IPS-20b (cell line): ENCODE results near the gene ZNF79.

Source experiments
- H3K27ac ChIP-seq: one replicate; pipeline ENCODE4 v1.5.1; 2013; ENCODE audit warnings: low read length
- H3K27me3 ChIP-seq: 2 replicates; pipeline ENCODE4 v1.6.1; 2013; ENCODE audit warnings: mild to moderate bottlenecking, low read length, inconsistent platforms; ENCODE audit not compliant: insufficient read depth
- H3K36me3 ChIP-seq: 2 replicates; pipeline ENCODE4 v1.6.1; 2013; ENCODE audit warnings: low read depth, mild to moderate bottlenecking, inconsistent platforms, low read length, moderate library complexity; ENCODE audit not compliant: insufficient read depth
- H3K4me1 ChIP-seq: 2 replicates; pipeline ENCODE4 v1.6.1; 2013; ENCODE audit warnings: mild to moderate bottlenecking, control low read depth, inconsistent platforms, low read length, moderate library complexity; ENCODE audit not compliant: insufficient read depth
- H3K4me3 ChIP-seq: 2 replicates; pipeline ENCODE4 v1.5.1; 2013; ENCODE audit warnings: mild to moderate bottlenecking, low read length, inconsistent platforms
- H3K9ac ChIP-seq: 2 replicates; pipeline ENCODE4 v1.6.1; 2013; ENCODE audit warnings: low read depth, mild to moderate bottlenecking, inconsistent platforms, low read length, moderate library complexity
- H3K9me3 ChIP-seq: 2 replicates; pipeline ENCODE4 v1.6.1; 2013; ENCODE audit warnings: mild to moderate bottlenecking, low read depth, low read length, inconsistent platforms; ENCODE audit not compliant: insufficient read depth

Gene ZNF79

GRCh38 chr9:127492616-127493015 is 68.4 kb downstream of the ZNF79 start:
- no peak overlapping the region for H3K9ac ChIP-seq
- H3K27me3 ChIP-seq: no peaks in the 10 kb centered on the region
- H3K9me3 ChIP-seq: no peaks in the 10 kb centered on the region
- no peaks in the 10 kb centered on the region for H3K4me1 ChIP-seq
- peaks cover 48% of the 10 kb centered on the region for H3K36me3 ChIP-seq
- no peak overlapping the region for H3K4me3 ChIP-seq
- no peak overlapping the region for H3K27ac ChIP-seq

- Histone ChIP-seq H3K36me3 (peaks cover 48% of the 10 kb centered on the region), H3K27ac (no peak overlapping the region), H3K27me3 (no peaks in the 10 kb centered on the region), H3K4me3 (no peak overlapping the region), H3K4me1 (no peaks in the 10 kb centered on the region), H3K9ac (no peak overlapping the region), H3K9me3 (no peaks in the 10 kb centered on the region)
These were observed 69.6 kb downstream of the ZNF79 start for GRCh38 chr9:127493592-127494303.

GRCh38 chr9:127494304-127494702 is 70.1 kb downstream of the ZNF79 start:
- Histone ChIP-seq H3K9ac (no peak overlapping the region), H3K27me3 (no peaks in the 10 kb centered on the region), H3K27ac (no peak overlapping the region), H3K4me3 (no peak overlapping the region), H3K4me1 (no peaks in the 10 kb centered on the region), H3K36me3 (peaks cover 48% of the 10 kb centered on the region), H3K9me3 (no peaks in the 10 kb centered on the region)
